GM19035 (cell line): ENCODE results near the gene PARP9.
A peak's percentile ranks its signal among the peaks of the same experiment; 100 is the strongest.
"Not testable (repeated sequence)": the region's sequence is repeated elsewhere in the genome, so short reads cannot be mapped to it uniquely, and the experiment has no call there.

Experiments
- ATAC-seq: cut with Tn5 transposase; IDR thresholded peaks from one replicate; pipeline ENCODE4 v1.9.1; 2021; ENCODE audit not compliant: unreplicated experiment

PARP9 gene

DNA sequence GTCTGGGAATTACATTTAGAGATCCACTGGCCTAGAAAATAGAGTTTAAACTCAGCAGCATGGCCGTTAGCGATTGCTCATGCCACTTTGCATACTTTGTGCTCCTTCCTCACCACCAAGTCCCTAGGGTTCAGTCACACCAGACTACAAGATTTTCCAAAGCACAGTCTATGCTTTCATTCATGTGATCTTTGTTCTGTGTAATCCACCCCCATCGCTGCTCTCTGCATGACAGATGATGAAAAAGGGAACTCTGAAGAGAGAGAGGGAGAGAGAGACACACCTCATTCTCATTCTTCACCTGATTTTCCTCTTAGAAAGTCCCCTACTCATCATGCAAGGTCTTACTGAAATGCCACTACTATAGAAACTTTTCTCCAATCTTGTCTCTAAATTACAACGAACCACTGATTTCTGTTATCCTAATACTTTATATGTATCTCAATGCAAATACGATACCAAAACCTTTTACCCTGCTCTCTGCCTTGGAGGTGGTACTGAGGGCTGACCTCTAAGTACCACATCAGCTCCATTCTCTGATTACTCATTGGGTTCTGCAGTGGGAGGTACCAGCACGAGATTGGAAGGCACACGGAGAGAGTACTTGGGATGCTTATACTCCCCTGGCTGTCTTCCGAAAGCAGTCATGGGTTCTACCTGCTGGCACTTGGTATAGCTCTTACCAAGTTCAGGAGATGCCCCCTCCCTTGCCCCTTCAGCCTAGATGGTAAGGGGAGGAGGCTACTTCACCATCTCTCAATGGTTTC, 12.3 kb upstream of the PARP9 start:
- peak; percentile 84 for ATAC-seq

DNA sequence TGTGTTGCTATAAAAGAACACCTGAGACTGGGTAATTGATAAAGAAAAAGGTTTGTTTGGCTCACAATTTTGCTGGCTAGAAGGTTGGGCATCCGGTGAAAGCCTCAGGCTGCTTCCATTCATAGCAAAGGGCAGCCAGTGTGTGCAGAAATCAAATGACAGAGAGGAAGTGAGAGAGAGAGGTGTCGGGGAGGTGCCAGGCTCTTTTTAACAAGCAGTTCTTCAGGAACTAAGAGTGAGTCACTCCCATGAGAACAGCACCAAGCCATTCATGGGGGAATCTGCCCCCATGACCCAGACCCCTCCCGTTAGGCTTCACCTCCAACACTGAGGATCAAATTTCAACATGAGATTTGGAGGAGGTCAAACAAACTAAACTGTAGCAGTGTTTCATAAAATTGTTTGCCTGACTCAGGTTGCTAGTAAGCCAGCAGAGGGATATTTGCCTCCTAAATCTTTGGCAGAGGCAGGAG, 8.9 kb upstream of the PARP9 start:
- ATAC-seq: no peak

DNA sequence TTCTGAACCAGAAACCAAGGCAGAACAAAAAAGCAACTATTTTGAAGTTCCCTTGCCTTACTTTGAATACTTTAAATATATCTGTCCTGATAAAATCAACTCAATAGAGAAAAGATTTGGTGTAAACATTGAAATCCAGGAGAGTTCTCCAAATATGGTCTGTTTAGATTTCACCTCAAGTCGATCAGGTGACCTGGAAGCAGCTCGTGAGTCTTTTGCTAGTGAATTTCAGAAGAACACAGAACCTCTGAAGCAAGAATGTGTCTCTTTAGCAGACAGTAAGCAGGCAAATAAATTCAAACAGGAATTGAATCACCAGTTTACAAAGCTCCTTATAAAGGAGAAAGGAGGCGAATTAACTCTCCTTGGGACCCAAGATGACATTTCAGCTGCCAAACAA, 4.7 kb upstream of the PARP9 start:
- ATAC-seq: no peak

DNA sequence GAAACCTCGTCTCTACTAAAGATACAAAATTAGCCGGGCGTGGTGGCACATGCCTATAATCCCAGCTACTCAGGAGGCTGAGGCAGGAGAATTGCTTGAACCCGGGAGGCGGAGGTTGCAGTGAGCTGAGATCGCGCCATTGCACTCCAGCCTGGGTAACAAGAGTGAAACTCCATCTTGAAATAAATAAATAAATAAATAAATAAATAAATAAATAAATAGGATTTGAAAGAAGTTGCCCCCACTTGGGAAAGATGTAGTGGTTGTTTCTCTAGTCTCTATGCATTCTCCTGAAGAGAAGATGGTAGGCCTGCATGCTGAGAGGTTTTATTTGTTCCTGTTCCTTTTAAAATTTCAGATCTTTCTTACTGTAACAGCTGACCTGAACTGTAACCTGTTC, 4.0 kb upstream of the PARP9 start:
- ATAC-seq: not testable (repeated sequence)

DNA sequence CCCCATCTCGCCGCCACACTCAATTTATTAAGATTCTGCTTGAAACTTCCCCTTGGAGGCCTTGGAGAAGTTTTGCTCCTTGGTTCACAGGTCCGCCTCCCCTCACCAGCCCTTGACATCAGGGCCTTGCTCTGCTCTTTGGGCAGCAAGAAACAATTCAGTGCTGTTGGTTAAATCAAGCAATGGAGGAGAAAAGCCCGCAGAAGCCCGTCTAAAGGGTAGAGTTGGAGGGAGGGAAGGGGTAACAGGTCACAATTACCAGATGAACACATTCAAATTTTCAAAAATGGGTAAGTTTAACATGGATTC, 429 bp downstream of the PARP9 start:
- no peak for ATAC-seq

DNA sequence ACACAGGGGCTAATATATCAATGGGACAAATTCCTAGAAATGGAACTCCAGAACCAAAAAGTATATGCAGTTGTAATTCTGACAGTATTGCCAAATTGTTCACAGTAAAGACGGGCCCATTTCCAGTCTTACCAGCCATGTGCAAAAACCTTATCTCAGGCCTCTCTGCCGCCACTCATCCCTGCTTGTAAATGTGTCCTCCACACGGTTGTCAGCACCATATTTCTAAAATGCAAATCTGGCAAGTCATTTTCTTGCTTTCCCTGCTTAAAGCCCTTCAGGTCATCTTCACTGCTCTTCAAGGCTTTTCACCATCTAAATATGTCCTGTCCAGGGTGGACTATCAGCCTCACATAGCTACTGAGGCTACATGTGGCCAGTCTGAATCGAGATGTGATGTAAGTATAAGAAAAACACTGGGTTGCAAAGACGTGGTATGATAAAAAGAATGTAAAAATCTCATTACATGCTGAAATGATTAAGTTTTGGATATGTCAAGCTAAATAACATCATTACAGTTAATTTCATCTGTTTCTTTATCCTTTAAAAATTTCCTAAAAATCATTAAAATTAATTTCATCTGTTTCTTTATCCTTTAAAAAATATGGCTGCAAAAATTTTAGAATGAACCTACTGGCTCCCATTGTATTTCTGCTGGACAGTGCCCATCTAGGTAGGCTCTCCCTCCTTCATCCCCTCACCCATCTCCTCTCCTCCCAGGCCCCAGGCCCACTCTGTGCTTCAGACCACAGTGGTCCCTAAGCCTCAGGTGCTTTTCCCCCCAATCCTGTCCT, 980 bp downstream of the PARP9 start:
- no peak for ATAC-seq

DNA sequence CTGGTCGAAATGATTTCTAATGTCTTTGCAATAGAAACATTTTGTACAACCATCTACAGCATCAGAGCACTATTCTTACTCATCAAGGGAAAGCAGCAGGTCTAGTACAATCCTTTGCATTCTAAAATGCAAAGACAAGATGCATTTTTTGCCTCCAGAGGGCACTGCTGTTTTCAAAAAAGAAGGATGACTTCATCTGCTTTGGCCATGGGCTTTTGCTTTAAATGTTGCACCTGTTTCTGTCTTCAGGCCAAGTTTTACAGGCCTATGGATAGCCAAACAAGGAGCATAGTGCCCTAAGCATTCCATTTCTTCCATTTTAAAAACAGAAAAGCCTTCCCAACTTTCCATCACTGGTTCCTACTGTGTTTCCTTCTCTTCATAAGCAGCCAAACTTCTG, 3.4 kb downstream of the PARP9 start:
- peak; percentile 43 for ATAC-seq

DNA sequence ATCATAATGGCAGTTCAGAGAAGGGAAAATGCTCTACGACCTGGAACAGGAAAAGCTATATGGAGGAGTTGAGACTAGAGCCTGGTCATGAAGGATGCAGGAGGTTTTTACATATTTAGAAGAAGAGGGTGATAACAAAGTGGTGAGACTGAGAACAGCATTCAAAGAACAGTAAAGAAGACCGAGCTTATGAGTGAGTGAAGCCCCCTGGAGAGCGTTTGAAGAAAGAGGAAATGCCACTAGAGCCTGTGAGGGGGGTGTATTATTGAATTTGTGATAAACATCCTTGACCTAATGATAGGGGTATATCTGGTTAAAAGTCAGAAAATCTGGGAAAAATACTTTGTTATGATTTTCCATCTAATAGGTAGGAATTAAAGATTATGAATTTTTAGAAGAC, 4.2 kb downstream of the PARP9 start:
- no peak for ATAC-seq

DNA sequence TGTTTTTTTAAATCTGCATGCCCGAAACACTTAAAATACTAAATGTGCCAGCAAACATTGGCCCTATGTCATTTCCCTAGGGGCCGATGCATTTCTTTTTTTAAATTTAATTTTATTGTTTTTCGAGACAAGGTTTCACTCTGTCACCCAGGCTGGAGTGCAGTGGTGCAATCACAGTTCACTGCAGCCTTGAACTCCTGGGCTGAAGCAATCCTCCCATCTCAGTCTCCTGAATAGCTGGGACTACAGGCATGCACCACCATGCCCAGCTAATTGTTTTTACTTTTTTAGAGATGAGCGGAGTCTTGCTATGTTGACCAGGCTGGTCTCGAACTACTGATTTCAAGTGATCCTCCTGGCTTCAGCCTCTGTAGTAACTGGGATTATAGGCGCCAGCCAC, 5.5 kb downstream of the PARP9 start:
- no peak for ATAC-seq

DNA sequence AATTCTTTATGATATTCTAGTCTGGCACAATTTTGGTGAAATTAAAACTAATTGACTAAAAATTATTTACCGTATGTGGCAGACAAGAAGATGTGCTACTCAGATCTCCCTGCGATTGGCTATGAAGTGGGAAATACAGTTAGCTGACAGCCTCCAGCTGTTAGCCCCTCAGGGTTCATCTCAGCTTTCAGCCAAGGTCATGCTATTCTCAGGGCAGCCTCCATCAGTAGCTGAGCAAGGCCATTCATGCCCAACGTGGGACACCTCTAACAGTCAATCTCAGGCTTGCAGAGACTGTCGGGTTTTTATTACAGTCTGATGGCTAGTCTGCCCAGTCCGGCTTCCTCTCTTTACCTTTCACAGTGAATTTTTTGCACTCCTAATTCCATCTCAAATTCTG, 6.7 kb downstream of the PARP9 start:
- no peak for ATAC-seq

DNA sequence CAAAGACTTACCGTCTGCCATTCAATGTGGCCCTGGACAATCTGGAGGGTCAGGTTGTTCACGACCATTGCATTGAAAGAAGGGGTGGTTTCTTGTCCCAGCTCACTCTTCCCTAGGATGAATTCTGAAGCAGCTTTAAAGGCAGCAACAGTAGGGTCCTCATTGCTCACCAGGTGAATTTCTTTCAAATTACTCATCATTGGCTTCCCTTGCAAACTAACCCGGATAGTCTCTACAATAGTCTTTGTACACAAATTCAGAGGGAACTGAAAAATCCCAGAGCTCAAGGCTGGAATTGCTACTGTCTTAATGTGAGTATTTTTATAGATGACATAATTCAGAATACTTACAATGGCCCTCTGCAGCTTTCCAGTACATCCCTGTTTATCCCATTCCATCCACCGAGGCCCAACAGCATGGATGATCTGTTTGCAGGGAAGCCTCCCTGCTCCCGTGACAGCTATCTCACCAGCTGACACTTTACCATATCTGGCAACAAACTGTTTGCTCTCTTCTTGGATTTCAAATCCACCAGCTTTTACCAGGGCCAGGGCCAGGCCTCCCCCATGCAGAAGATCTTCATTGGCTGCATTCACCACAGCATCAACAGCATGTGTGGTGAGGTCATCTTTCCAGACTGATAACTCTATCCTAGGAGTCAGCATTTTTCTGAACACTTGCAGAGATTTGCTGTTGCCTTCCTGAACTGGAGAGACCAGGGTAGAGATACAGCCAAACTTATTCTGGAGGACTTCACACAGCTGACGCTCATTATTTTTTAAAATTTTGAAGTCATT, 8.6 kb downstream of the PARP9 start:
- no peak for ATAC-seq

DNA sequence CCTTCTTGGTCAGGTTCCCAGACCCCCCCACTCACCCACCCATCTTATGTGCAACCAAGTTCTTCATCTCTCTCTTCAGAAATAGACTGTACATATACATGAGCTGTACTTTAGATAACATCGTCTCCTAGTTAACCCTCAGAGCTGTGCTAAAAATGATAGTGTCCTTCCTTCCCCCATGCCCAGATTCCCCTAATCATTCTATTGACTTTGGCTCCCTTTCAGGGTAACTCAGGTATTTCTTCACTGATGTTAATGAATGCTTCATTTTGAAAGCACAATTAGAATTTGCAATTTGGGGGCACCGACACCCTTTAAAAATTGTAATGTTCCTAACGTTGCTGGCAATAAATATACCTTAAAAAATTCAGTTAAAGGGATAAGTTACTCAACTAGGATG, 10.9 kb downstream of the PARP9 start:
- ATAC-seq: no peak

DNA sequence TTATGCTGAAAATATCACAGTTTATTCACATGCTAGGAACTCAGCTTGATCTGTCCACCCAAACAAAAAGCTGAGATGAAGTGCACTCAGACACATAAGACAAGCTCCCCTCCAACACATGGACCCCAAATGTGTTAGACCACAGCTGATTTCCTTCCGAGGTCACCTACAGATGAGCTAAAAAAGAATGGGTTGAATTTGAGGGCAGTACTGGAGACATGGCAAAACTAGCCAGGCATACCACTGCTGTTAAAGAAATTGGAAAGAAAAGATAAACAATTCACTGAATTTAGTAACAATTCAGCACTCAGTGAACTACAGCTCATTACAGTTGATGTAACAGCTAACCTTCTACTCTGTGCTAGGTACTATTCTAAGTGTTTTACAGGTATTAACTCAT, 15.5 kb downstream of the PARP9 start:
- no peak for ATAC-seq

DNA sequence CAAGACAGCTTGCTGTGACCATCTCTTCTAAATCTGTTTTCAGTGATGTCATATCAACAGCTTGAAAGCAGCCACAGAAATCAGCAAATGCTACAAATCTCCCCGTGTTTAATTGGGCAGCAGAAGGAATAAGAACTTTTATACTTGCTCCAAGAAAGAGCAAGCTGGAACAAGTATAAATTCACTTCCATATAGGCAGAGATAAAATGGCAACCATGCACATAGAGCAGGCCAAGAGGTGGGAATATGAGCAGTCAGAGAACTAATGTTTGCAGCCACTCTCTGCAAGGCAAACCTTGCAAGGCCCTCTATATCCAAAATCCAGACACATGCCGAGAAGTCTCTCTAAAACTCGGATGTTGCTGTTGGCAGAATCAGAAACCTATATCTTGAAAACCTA, 16.0 kb downstream of the PARP9 start:
- no peak for ATAC-seq

DNA sequence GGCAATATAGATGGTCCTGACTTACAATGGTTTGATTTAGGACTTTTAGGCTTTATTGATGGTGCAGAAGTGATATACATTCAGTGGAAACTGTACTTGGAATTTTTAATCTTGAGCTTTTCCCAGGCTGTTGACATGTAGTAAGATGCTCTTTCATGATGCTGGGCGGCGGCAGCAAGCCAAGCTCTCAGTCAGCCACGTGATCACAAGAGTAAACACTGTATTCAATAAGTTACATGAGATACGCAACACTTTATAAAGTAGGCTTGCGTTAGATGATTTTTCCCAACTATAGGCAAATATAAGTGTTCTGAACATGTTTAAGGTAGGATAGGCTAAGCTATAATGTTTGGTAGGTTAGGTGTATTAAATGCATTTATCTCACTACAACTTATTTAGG, 17.9 kb downstream of the PARP9 start:
- ATAC-seq: no peak

DNA sequence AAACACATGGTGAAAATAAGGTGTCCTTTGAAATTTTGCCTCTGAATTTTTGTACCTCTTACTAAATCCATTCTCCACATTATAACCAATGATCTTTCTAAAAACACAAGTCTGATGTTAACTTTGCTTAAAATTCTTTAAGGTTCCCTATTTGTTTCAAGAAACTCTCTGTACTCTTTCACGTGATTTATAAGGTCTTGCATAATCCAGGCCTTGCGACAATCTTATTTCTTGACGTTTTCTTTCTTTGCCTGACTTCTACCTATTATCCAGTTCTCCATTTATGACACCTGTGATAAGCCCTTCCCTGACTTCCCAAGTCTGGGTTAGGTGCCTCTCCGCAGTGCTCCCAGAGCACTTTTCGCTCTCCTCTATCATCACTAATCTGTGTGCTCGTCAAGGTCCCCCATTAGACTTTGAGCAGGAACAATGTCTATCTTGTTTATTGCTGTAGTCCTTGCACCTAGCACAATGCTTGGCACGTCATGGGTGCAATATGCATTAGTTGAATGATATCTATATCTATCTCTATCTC, 25.1 kb downstream of the PARP9 start:
- no peak for ATAC-seq

DNA sequence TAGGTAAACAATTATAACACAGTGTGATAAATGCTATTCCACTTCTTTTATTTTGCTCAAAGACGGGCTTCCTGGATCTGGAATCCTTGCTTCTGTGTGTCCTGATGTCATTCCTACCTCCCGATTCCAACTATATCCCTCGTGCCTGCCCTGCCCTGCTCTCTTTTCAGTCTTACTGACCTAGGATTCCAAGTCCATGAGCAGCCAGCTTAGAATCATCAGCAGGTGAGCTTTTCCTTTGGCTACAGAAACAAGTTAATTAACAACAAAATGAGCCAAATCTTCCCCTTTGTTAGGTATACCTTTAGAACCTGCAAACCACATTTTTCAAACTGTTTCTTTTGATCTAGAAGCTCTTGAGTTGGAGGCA, 27.5 kb downstream of the PARP9 start:
- no peak for ATAC-seq

DNA sequence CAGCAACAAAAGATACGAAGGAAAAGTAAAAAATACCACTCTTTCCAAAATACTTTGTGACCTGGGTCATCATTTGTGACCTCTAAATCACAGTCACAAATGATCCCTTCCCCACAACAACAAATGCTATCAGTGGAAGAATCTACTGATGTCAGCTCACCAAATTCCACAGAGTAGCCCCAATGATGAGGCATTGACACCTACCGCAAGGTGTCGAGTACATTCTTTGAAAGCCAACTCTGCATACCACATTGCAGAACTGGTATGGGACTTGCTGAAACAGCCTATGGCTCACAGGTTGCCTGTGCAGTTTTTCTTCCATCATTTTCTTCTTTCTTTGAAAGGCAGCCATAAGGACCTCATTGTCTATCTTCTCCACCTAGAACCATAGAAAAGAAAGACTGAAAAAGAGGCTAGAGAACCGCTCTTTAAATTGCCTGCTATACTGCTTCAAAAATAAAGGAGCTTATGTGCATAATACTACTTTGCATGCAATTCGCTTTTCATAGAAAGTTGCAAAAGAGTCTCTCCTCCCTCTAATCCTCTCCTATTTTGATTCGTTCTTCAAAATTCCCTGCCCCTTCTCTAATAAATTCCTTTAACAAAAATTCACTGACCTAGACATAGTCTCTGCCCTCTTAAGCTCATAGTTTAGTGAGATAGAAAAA, 28.0 kb downstream of the PARP9 start:
- no peak for ATAC-seq

DNA sequence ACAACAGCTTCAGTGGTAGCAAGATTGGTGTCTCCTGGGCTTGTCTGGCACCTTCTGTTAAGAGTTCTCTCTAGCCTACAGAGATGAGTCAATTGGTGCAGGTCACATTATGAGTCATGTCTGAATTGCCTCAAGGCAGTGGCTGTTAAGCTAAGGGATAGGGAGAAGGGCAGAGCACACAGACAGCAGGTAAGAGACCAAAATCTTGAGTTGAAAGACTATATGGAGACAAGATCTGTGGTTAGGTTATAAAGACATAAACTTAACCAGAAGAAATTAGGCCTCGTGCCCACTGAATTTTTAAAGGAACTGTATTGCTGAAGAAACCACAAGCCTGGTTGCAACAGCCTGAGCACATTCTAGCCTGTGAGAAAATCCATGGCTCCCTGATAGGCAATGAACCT, 30.2 kb downstream of the PARP9 start:
- peak; percentile 99 for ATAC-seq

DNA sequence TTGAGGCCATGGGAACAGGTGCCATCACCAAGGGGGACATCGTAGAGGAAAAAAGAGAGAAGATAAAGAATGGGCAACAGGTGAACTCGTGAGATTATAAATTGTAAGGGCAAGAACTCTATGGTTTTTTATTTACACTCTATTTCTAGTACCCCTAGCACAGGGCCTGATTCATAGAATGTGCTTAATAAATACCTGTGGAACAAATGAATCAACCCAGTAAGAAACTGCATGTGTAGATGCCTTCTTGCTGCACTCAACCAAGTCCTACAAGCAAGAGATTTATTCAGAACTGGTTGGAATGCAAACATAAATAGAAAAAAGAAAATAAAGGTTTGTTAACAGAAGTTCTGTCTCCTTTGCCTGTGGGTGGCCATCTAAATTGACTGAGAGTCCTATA, 30.6 kb downstream of the PARP9 start:
- no peak for ATAC-seq

DNA sequence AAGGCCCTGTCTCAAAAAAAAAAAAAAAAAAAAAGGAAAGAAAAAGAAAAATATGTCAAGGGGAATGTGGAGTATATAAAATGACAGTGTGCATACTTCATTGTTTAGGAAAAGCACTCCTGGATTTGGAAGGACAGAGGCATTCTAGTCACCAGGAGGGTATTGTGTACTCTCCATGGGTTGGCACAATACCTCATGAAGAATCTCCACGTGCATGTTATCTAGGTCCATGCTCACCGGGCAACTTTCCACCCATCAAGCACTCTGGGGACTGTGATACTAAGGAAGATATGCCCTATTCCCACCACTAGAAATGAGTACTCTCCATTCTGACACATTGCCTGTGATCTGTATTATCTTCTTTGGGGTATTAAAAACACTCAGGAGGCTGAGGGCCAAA, 33.9 kb downstream of the PARP9 start:
- ATAC-seq: no peak
